Smooth muscle cell (in vitro differentiated cells): ENCODE data around the gene GBP3. TPM values are rescaled to one million over a fixed set of nuclear protein-coding genes. Genes with fewer than 3 reads are reported as not detected.

Experiments used
- DNase-seq: peaks from one replicate; lab custom pipeline; 2025; ENCODE audit not compliant: unreplicated experiment; lab: John Stamatoyannopoulos, UW
- H2AFZ ChIP-seq: fragments of 200-600 bp; sonication (generic); 2 replicates; pipeline ENCODE4 v1.6.0; 2016; ENCODE audit warnings: antibody characterized with exemption, low read depth, mild to moderate bottlenecking
- H3F3A ChIP-seq: fragments of 200-600 bp; sonication (generic); 2 replicates; pipeline ENCODE4 v1.6.0; 2017; ENCODE audit warnings: antibody characterized with exemption, low read depth
- H3K27ac ChIP-seq: fragments of 200-600 bp; sonication (generic); 2 replicates; pipeline ENCODE4 v1.5.1; 2016; ENCODE audit warnings: low read depth, mild to moderate bottlenecking
- H3K27me3 ChIP-seq: fragments of 200-600 bp; sonication (generic); 2 replicates; pipeline ENCODE4 v1.6.1; 2016; ENCODE audit warnings: low read depth, mild to moderate bottlenecking
- H3K36me3 ChIP-seq: fragments of 200-600 bp; sonication (generic); 2 replicates; pipeline ENCODE4 v1.5.1; 2016; ENCODE audit warnings: low read depth
- H3K4me1 ChIP-seq: fragments of 200-600 bp; sonication (generic); 2 replicates; pipeline ENCODE4 v1.5.1; 2016; ENCODE audit warnings: low read depth
- H3K4me2 ChIP-seq: fragments of 200-600 bp; sonication (generic); 2 replicates; pipeline ENCODE4 v1.6.0; 2016; ENCODE audit warnings: mild to moderate bottlenecking
- H3K4me3 ChIP-seq: fragments of 200-600 bp; sonication (generic); 2 replicates; pipeline ENCODE4 v1.5.1; 2016; ENCODE audit warnings: mild to moderate bottlenecking
- H3K79me2 ChIP-seq: fragments of 200-600 bp; sonication (generic); 2 replicates; pipeline ENCODE4 v1.6.0; 2016; ENCODE audit warnings: low read depth, mild to moderate bottlenecking
- H3K9ac ChIP-seq: fragments of 200-600 bp; sonication (generic); 2 replicates; pipeline ENCODE4 v1.6.0; 2016; ENCODE audit warnings: low read depth
- H3K9me3 ChIP-seq: fragments of 200-600 bp; sonication (generic); replicated peaks from 2 replicates; pipeline ENCODE4 v1.5.1; 2016; ENCODE audit warnings: low read depth
- H4K20me1 ChIP-seq: fragments of 200-600 bp; sonication (generic); 2 replicates; pipeline ENCODE4 v1.6.0; 2016; ENCODE audit warnings: low read depth
- WGBS: methylation state at CpG from one replicate; pipeline ENCODE4 v1.1.7; 2016; ENCODE audit warnings: low lambda C conversion rate; 5-methylcytosine and 5-hydroxymethylcytosine counted together
- polyA plus RNA-seq: library from polyadenylated mRNA; unstranded; fragments of >200 nt; fragmentation: Nextera tagmentation; extraction: Ambion mirVana; gene quantifications from 2 replicates; pipeline ENCODE4 v1.2.1, GENCODE V29; 2016
- total RNA-seq: library from RNA; depleted of rRNA; stranded (reverse); fragments of >200 nt; gene quantifications from 2 replicates; pipeline ENCODE4 v1.2.3, GENCODE V29; 2014
- TF ChIP-seq, protein P1 (sequence below): fragments of 200-600 bp; sonication (generic); IDR thresholded peaks from 2 replicates; pipeline ENCODE4 v1.5.1; 2017; ENCODE audit warnings: borderline replicate concordance, mild to moderate bottlenecking, antibody characterized with exemption; ENCODE audit not compliant: insufficient read depth, poor library complexity, severe bottlenecking

GBP3 gene
- total and polyA plus RNA-seq, 2 experiments from 2014 or later: 6.9 to 18.6 TPM

DNA sequence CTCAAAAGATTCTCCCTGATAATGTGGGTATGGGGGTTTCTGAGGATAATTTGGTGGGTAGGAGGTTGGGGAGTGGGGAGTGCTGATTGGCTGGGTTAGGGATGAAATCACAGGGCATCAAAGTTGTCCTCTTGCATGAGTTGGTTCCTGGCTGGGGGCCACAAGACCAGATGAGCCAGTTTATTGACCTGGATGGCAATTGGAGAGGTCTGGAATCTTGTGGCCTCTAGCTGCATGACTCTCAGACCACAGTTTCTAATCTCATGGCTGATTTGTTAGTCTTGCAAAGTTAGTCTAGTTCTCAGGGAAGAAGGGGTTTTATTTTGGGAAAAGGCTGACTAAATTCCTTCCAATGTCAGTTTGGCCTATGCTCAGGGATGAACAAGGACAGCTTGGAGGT, 45.6 kb upstream of the GBP3 start:
- Histone ChIP-seq H2AFZ (peak overlapping the region; percentile 3), H3F3A (no peaks in the 10 kb centered on the region), H3K36me3 (no peaks in the 10 kb centered on the region), H3K27ac (peak overlapping the region; percentile 31), H3K9ac (no peak overlapping the region), H3K4me3 (no peak overlapping the region), H3K27me3 (no peaks in the 10 kb centered on the region), H3K4me1 (no peaks in the 10 kb centered on the region), H3K79me2 (no peaks in the 10 kb centered on the region), H3K4me2 (no peak overlapping the region), H4K20me1 (no peaks in the 10 kb centered on the region), H3K9me3 (no peaks in the 10 kb centered on the region)
- TF ChIP-seq, protein P1, sequence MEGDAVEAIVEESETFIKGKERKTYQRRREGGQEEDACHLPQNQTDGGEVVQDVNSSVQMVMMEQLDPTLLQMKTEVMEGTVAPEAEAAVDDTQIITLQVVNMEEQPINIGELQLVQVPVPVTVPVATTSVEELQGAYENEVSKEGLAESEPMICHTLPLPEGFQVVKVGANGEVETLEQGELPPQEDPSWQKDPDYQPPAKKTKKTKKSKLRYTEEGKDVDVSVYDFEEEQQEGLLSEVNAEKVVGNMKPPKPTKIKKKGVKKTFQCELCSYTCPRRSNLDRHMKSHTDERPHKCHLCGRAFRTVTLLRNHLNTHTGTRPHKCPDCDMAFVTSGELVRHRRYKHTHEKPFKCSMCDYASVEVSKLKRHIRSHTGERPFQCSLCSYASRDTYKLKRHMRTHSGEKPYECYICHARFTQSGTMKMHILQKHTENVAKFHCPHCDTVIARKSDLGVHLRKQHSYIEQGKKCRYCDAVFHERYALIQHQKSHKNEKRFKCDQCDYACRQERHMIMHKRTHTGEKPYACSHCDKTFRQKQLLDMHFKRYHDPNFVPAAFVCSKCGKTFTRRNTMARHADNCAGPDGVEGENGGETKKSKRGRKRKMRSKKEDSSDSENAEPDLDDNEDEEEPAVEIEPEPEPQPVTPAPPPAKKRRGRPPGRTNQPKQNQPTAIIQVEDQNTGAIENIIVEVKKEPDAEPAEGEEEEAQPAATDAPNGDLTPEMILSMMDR: no peak
- no peak for DNase-seq

DNA sequence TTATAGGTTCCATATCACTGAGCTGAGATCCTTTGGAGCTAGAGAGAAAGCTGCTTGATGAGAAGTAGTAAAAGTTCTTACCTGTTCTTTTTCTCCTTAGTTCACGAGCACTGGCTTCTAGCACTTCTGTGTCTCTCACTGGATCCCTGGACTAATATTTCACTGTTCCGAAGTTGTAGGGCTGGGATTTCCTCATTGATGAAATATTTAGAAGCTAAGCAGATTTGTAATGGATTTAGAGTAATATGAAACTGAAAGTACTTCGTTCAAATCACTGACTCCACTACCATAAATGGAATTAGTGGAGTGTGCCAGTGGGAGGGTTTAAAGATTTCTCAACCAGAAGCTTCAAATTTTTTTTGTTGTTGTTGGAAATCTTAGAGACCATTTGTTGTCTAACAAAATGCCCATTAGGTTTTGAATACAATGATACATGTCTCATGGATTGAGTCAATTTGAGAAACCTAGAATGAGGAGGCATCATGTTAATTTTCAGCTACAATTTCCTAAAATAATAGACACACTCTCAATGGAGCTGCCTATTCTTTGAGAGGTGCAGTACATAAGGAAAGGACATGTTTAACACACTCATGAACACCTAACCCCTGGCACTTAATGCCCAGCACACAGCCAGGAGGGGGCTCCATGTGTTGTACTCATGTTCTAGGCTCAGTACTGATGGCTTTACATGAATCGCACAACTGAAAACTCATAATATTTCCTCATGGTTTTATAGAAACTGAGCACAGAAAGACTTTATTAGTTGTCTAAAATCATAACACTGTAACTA, 42.6 kb upstream of the GBP3 start, which contains the start of gene GBP1:
GBP1 (minus strand) TSS at position 130 of the 790 bp plus-strand sequence. CDS start 1,974 bp downstream, outside the sequence.
- DNase-seq: no peak
- Histone ChIP-seq H3K4me3 (peak within 1 kb of the TSS; percentile 59), H3K27ac (peak within 1 kb of the TSS; percentile 54), H2AFZ (peak within 1 kb of the TSS; percentile 84), H3K27me3 (no peaks in the 10 kb centered on the region), H3K9me3 (no peaks in the 10 kb centered on the region), H3K9ac (peak within 1 kb of the TSS; percentile 62), H3K4me1 (no peaks in the 10 kb centered on the region), H4K20me1 (no peaks in the 10 kb centered on the region), H3K36me3 (peaks cover 7% of the 10 kb centered on the region), H3F3A (no peaks in the 10 kb centered on the region), H3K4me2 (peak within 1 kb of the TSS; percentile 87), H3K79me2 (no peaks in the 10 kb centered on the region)
- TF ChIP-seq, protein P1: no peak
- 51% methylated on average over 4 of the region's 4 CpGs for WGBS

DNA sequence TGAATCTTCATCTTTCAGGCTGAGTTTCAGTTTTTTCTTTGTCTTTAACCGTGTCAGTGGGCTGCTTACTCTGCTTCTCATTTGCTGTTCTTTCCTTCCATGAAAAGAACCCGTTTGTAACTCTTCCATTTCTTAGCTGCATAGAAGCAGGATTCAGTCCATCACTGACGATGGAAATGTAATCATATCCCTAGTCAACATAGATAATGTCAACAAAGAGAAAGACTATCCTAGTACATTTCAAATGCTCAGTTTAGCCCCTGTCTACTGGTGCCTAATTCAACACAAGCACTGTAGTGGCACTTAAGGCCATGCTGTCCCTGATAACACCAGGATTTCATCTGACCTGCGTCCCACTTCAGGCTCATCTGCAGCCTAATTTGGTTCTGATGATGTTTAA, 42.0 kb upstream of the GBP3 start:
- Histone ChIP-seq H3K79me2 (no peaks in the 10 kb centered on the region), H3K36me3 (peaks cover 10% of the 10 kb centered on the region), H3F3A (no peaks in the 10 kb centered on the region), H2AFZ (peak overlapping the region; percentile 84), H3K4me1 (no peaks in the 10 kb centered on the region), H3K9ac (peak overlapping the region; percentile 62), H3K27me3 (no peaks in the 10 kb centered on the region), H4K20me1 (no peaks in the 10 kb centered on the region), H3K9me3 (no peaks in the 10 kb centered on the region), H3K27ac (peak overlapping the region; percentile 54), H3K4me2 (peak overlapping the region; percentile 87), H3K4me3 (peak overlapping the region; percentile 59)
- no peak for DNase-seq
- TF ChIP-seq, protein P1: no peak
- 67% methylated on average over 4 of the region's 4 CpGs for WGBS

DNA sequence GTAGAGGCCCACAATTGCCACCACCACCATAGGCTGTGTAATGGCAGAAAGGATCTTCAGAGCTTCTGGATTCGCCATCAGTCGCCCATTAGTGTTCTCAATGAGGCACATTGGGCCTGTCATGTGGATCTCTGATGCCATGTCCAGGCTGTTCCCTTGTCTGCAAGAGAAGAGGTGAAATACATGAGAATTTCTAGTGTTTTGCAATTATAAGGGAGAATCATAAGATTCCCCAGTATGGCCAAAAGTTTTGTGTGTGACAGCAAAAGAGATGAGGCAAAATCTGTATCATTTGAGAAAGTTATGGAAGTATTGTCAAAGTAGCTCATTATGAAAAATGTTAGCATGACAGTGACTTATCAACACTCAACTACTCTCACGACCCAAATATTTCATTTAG, 40.4 kb upstream of the GBP3 start:
- DNase-seq: no peak
- no peaks in the 10 kb centered on the region for H4K20me1 ChIP-seq
- H3K4me2 ChIP-seq: peak overlapping the region; percentile 87
- TF ChIP-seq, protein P1: no peak
- 93% methylated on average over 3 of the region's 3 CpGs for WGBS
- no peaks in the 10 kb centered on the region for H3F3A ChIP-seq
- no peak overlapping the region for H2AFZ ChIP-seq
- H3K9ac ChIP-seq: no peak overlapping the region
- no peaks in the 10 kb centered on the region for H3K27me3 ChIP-seq
- H3K9me3 ChIP-seq: no peaks in the 10 kb centered on the region
- no peak overlapping the region for H3K27ac ChIP-seq
- H3K4me1 ChIP-seq: no peaks in the 10 kb centered on the region
- no peaks in the 10 kb centered on the region for H3K79me2 ChIP-seq
- no peak overlapping the region for H3K4me3 ChIP-seq
- peaks cover 10% of the 10 kb centered on the region for H3K36me3 ChIP-seq
